Measurements from ENCODE around the gene TMSB10. TPM values are rescaled to one million over a fixed set of nuclear protein-coding genes. Genes with fewer than 3 reads are reported as not detected.

TMSB10 gene
- total and polyA plus RNA-seq, 8 donors: 134 to 1,099 (median 328) TPM

DNA sequence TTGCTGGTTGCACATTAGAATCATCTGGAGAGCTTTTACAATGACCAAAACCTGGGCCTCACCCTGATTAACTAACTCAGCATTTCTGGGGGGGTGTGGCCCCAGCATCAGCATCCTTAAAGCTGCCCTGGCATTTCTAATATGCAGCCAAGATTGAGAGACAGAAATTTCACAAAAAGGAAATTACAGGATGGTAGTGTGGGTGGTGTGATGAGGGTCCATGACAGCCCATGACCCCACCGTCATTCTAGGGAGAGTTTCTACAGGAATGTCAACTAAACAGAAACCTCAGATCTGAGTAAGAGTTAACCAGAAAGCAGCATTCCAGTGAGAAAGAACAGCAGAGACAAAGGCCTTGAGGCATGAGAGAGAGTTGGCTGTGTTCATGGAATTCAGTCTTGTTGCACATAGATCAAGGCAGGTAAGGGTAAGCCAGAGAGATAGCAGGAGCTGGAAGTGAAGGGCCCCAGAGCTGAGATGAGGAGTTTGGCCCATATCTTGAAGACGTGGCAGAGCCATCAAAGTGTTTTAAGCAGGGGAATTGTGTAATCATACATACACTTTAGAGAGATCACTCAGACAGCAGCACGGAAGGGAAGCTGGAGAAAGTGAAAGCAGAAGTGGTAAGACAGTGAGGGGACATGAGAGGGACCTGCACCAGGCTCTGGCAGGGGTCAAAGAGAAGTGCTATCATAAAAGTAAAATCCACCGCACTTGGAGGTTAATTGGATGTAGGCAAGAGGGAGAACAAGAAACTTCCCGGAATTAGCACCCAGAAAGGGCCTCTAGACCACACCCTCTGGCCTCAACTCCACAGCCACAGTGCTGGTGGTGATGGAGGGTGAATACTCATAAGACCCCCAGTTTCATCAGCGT, 16.8 kb upstream of the TMSB10 start:
- TF ChIP-seq, protein P1, sequence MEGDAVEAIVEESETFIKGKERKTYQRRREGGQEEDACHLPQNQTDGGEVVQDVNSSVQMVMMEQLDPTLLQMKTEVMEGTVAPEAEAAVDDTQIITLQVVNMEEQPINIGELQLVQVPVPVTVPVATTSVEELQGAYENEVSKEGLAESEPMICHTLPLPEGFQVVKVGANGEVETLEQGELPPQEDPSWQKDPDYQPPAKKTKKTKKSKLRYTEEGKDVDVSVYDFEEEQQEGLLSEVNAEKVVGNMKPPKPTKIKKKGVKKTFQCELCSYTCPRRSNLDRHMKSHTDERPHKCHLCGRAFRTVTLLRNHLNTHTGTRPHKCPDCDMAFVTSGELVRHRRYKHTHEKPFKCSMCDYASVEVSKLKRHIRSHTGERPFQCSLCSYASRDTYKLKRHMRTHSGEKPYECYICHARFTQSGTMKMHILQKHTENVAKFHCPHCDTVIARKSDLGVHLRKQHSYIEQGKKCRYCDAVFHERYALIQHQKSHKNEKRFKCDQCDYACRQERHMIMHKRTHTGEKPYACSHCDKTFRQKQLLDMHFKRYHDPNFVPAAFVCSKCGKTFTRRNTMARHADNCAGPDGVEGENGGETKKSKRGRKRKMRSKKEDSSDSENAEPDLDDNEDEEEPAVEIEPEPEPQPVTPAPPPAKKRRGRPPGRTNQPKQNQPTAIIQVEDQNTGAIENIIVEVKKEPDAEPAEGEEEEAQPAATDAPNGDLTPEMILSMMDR (IDR thresholded peaks at IDR 0.05): no peak
- intact Hi-C loops (cut with DNase I): no loop called here
- Histone ChIP-seq H3K36me3 (no peaks in the 10 kb centered on the region), H3K9me3 (no peaks in the 10 kb centered on the region), H3K4me3 (no peak overlapping the region), H3K27me3 (no peaks in the 10 kb centered on the region), H3K4me1 (no peaks in the 10 kb centered on the region), H3K27ac (peak overlapping the region in 2 of 4 donors; percentile 23 to 50)
- DNase-seq (no peak), ATAC-seq (peak in 3 of 4 donors; percentile 61 to 95 (median 87)), FAIRE-seq (no peak)
- 45% methylated on average over 6 of the region's 6 CpGs for WGBS, 2 donors

DNA sequence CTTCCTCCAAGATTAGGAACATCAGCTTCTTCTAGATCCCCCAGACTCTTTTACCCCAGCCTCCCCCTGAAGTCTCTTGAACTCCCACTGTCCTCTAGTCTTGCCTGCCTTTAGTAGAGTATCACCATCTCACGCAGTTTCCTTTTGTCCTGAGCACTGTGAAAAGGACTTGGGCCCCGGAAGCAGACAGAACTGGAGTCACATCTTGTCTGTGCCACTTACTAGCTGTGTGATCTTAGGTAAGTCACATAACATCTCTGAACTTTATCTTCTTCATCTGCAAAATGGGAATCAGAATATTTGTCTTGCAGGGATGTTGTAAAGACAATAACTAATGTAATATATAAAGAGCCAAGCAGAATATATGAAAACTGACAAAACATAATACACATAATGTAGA, 16.1 kb upstream of the TMSB10 start:
- intact Hi-C loops (cut with DNase I): no loop called here
- 90 to 98% methylated on average over 2 of the region's 2 CpGs for WGBS, 2 donors
- no peaks in the 10 kb centered on the region for H3K4me1 ChIP-seq

DNA sequence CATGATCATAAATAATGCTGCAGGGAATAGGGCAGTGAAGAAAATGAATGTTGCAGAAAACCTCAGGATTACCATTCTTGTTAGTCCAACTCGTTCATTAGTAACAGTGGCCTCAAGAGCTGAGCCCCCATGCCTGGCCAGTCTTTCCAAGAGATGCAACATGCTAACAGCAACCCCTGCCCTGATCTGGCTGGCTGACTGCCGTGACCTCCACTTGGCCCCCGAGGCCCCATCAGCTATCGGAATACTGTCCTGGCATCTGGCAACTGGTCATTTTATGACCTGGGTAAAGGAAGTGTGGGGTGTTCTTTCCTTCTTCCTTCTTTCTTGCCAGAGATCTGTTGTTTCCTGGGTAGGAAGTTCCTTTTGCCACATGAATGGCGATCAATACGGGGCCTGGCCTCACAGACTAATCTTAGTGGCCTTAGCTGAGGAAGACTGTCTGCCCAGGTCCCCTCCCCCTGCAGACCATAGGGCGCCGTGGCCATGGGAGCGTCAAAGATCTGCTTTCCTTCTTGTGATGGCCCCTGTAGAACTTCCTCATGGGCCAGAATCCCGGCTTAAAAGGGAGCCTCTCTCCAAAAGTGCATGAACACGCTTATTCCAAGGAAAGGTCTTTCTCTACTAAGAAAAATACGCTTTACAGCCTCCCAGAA, 14.0 kb upstream of the TMSB10 start:
- Histone ChIP-seq H3K27ac (no peak overlapping the region), H3K27me3 (no peaks in the 10 kb centered on the region), H3K36me3 (no peaks in the 10 kb centered on the region), H3K4me3 (no peak overlapping the region), H3K9me3 (no peaks in the 10 kb centered on the region), H3K4me1 (no peaks in the 10 kb centered on the region)
- FAIRE-seq: no peak
- DNase-seq: no peak
- intact Hi-C loops (cut with DNase I): no loop called here
- TF ChIP-seq, protein P1 (IDR thresholded peaks at IDR 0.05): no peak
- no peak for ATAC-seq
- WGBS, 2 donors: 90 to 92% methylated on average over 12 of the region's 12 CpGs

More for the DNA sequence above, 16.1 kb upstream of the TMSB10 start:
- Histone ChIP-seq H3K27ac (no peak overlapping the region), H3K27me3 (no peaks in the 10 kb centered on the region), H3K36me3 (no peaks in the 10 kb centered on the region), H3K9me3 (no peaks in the 10 kb centered on the region), H3K4me3 (no peak overlapping the region)
- no peak for ATAC-seq
- DNase-seq: no peak
- TF ChIP-seq, protein P1 (IDR thresholded peaks at IDR 0.05): no peak
- no peak for FAIRE-seq

DNA sequence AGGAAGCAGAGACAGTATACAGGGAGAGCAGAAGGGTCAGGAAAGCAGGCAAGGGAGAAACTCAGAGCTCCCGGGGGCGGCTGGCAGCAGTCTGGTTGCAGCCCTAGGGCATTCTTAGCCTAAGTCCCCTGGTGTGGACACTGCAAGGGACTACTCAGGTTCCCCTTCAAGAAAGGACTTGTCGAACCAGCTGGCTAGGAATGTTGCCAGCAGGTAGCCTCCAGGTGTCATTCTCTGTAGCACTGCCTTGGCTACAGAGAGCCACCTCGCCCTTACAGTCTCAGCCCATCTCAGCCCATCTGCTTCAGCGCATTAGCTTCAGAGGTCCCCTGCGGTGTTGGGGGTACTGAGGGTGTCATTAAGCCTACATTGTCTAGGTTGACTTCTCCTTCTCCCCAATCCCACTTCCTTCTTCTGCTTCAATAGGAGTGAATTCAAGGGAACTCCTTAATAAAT, 11.3 kb upstream of the TMSB10 start:
- 67 to 77% methylated on average over 6 of the region's 6 CpGs for WGBS, 2 donors
- H3K4me3 ChIP-seq: no peak overlapping the region
- FAIRE-seq (no peak), ATAC-seq (peak in 1 of 4 donors; percentile 11), DNase-seq (no peak)
- H3K4me1 ChIP-seq: peaks cover 0 to 14% (median 12%) of the 10 kb centered on the region in 3 donors
- intact Hi-C loops (cut with DNase I): no loop called here
- no peaks in the 10 kb centered on the region for H3K27me3 ChIP-seq
- no peak overlapping the region for H3K27ac ChIP-seq
- TF ChIP-seq, protein P1 (IDR thresholded peaks at IDR 0.05): no peak
- no peaks in the 10 kb centered on the region for H3K36me3 ChIP-seq
- H3K9me3 ChIP-seq: no peaks in the 10 kb centered on the region

All from pancreas (tissue), 10 donors.